ENCODE results near the gene LMCD1. TPM values are rescaled to one million over a fixed set of nuclear protein-coding genes. Genes with fewer than 3 reads are reported as not detected.

Gene LMCD1
- total and polyA plus RNA-seq, 9 donors = 114 to 221 (median 185) TPM

- no peaks in the 10 kb centered on the region for H3K9me3 ChIP-seq (replicated peaks; ENCODE audit: control insufficient read depth, low read depth, low read length)
- 98% methylated on average over 10 of the region's 15 CpGs for WGBS (ENCODE audit: insufficient coverage)
- no peaks in the 10 kb centered on the region for H3K27me3 ChIP-seq (ENCODE audit: control insufficient read depth, insufficient read depth, low read length)
- H3K27ac ChIP-seq (ENCODE audit: low read length) = no peak overlapping the region
- DNase-seq = no peak
- H3K4me1 ChIP-seq (ENCODE audit: control insufficient read depth, insufficient read depth, low read length) = peaks cover 19% of the 10 kb centered on the region
- no peak overlapping the region for H3K4me3 ChIP-seq (ENCODE audit: low read length)
- peaks cover 50% of the 10 kb centered on the region for H3K36me3 ChIP-seq (ENCODE audit: control insufficient read depth, insufficient read depth, low read length)
Observed at GRCh38 chr3:8565376-8565775, 63.8 kb downstream of the LMCD1 start.

- H3K27me3 ChIP-seq (ENCODE audit: control insufficient read depth, insufficient read depth, low read length) = no peaks in the 10 kb centered on the region
- no peaks in the 10 kb centered on the region for H3K9me3 ChIP-seq (replicated peaks; ENCODE audit: control insufficient read depth, low read depth, low read length)
- DNase-seq = no peak
- H3K27ac ChIP-seq (ENCODE audit: low read length) = no peak overlapping the region
- peaks cover 2% of the 10 kb centered on the region for H3K4me1 ChIP-seq (ENCODE audit: control insufficient read depth, insufficient read depth, low read length)
- no peak overlapping the region for H3K4me3 ChIP-seq (ENCODE audit: low read length)
- 71% methylated on average over 1 of the region's 7 CpGs for WGBS (ENCODE audit: insufficient coverage)
- H3K36me3 ChIP-seq (ENCODE audit: control insufficient read depth, insufficient read depth, low read length) = peaks cover 58% of the 10 kb centered on the region
Observed at GRCh38 chr3:8567784-8568575, 66.4 kb downstream of the LMCD1 start.

DNA sequence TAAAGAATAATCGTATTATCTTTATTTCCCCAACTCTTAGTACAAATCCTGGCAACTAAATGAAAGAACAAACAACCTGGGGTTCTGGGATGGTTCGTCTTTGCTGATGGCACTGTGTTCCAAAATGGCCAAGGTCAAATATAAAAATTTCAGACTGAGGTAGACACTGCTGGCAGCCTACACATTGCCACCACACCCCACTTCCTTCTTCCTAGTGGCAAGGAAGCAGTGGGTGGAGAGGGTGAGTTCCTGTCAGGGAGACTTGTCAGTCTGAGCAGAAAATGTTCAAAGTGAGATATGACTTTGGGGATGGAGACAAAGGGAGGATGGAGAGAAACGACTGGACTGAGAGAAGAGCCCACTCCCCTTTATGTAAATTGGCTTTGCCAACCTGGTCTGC lies 69.6 kb downstream of the LMCD1 start:
- Histone ChIP-seq H3K4me1 (ENCODE audit: control insufficient read depth, insufficient read depth, low read length) (peaks cover 12% of the 10 kb centered on the region), H3K27me3 (ENCODE audit: control insufficient read depth, insufficient read depth, low read length) (no peaks in the 10 kb centered on the region), H3K27ac (ENCODE audit: low read length) (no peak overlapping the region), H3K9me3 (replicated peaks; ENCODE audit: control insufficient read depth, low read depth, low read length) (no peaks in the 10 kb centered on the region), H3K36me3 (ENCODE audit: control insufficient read depth, insufficient read depth, low read length) (peaks cover 51% of the 10 kb centered on the region), H3K4me3 (ENCODE audit: low read length) (no peak overlapping the region)
- no peak for DNase-seq
- WGBS (ENCODE audit: insufficient coverage) = 100% methylated on average over 1 of the region's 3 CpGs

GRCh38 chr3:8573342-8573926 lies 71.8 kb downstream of the LMCD1 start:
- 80% methylated on average over 1 of the region's 4 CpGs for WGBS (ENCODE audit: insufficient coverage)
- no peak for DNase-seq
- Histone ChIP-seq H3K27me3 (ENCODE audit: control insufficient read depth, insufficient read depth, low read length) (no peaks in the 10 kb centered on the region), H3K4me3 (ENCODE audit: low read length) (no peak overlapping the region), H3K27ac (ENCODE audit: low read length) (no peak overlapping the region), H3K36me3 (ENCODE audit: control insufficient read depth, insufficient read depth, low read length) (peaks cover 37% of the 10 kb centered on the region), H3K4me1 (ENCODE audit: control insufficient read depth, insufficient read depth, low read length) (peaks cover 17% of the 10 kb centered on the region), H3K9me3 (replicated peaks; ENCODE audit: control insufficient read depth, low read depth, low read length) (no peaks in the 10 kb centered on the region)

GRCh38 chr3:8574040-8574669 lies 72.5 kb downstream of the LMCD1 start:
- DNase-seq = peak; percentile 48
- no CpG with 5 or more reads among the region's 2 CpGs for WGBS (ENCODE audit: insufficient coverage)
- H3K27ac ChIP-seq (ENCODE audit: low read length) = peak overlapping the region; percentile 58
- H3K36me3 ChIP-seq (ENCODE audit: control insufficient read depth, insufficient read depth, low read length) = peaks cover 31% of the 10 kb centered on the region
- peaks cover 17% of the 10 kb centered on the region for H3K4me1 ChIP-seq (ENCODE audit: control insufficient read depth, insufficient read depth, low read length)
- H3K9me3 ChIP-seq (replicated peaks; ENCODE audit: control insufficient read depth, low read depth, low read length) = no peaks in the 10 kb centered on the region
- no peak overlapping the region for H3K4me3 ChIP-seq (ENCODE audit: low read length)
- H3K27me3 ChIP-seq (ENCODE audit: control insufficient read depth, insufficient read depth, low read length) = no peaks in the 10 kb centered on the region

GRCh38 chr3:8574670-8575322 lies 73.2 kb downstream of the LMCD1 start:
- Histone ChIP-seq H3K27me3 (ENCODE audit: control insufficient read depth, insufficient read depth, low read length) (no peaks in the 10 kb centered on the region), H3K4me1 (ENCODE audit: control insufficient read depth, insufficient read depth, low read length) (peaks cover 17% of the 10 kb centered on the region), H3K9me3 (replicated peaks; ENCODE audit: control insufficient read depth, low read depth, low read length) (no peaks in the 10 kb centered on the region), H3K27ac (ENCODE audit: low read length) (peak overlapping the region; percentile 10), H3K4me3 (ENCODE audit: low read length) (no peak overlapping the region), H3K36me3 (ENCODE audit: control insufficient read depth, insufficient read depth, low read length) (peaks cover 26% of the 10 kb centered on the region)
- DNase-seq = peak; percentile 36
- WGBS (ENCODE audit: insufficient coverage) = 58% methylated on average over 3 of the region's 5 CpGs

DNA sequence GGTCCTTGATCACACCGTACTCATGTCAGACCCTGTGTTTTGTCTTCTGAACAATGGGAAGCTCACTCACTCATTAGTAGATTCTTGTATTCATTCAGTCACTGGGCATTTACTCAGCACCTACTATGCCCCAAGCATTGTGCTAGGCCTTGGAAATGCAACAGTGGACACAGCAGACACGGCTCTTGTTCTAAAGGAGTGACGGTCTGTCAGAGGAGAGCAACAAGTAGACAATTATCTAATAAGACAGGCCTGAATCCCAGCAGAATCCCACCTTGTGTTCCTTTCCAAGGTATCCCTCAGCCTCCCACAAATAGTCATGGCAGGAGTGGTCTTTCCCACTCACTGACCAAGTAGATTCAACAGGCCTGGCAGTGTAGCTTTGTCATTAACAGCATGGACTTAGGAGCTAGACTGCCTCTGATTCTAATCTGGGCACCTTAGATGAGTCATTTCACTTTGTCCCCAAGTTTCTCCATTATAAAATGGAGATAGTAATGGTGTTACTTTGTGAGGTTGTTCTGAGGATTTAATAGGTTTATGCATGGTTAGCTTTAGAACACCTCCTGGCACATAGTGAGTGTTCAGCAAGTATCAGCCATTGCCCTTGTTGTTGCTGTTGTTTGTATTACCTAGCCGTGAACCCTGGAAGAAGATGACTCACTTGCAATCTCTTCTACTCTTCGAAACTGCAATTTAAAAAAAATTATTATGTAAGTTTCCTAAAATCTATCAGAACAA lies 73.9 kb downstream of the LMCD1 start:
- Histone ChIP-seq H3K4me3 (ENCODE audit: low read length) (no peak overlapping the region), H3K4me1 (ENCODE audit: control insufficient read depth, insufficient read depth, low read length) (peaks cover 17% of the 10 kb centered on the region), H3K9me3 (replicated peaks; ENCODE audit: control insufficient read depth, low read depth, low read length) (no peaks in the 10 kb centered on the region), H3K27ac (ENCODE audit: low read length) (no peak overlapping the region), H3K27me3 (ENCODE audit: control insufficient read depth, insufficient read depth, low read length) (no peaks in the 10 kb centered on the region), H3K36me3 (ENCODE audit: control insufficient read depth, insufficient read depth, low read length) (peaks cover 18% of the 10 kb centered on the region)
- 100% methylated on average over 1 of the region's 5 CpGs for WGBS (ENCODE audit: insufficient coverage)
- no peak for DNase-seq

DNA sequence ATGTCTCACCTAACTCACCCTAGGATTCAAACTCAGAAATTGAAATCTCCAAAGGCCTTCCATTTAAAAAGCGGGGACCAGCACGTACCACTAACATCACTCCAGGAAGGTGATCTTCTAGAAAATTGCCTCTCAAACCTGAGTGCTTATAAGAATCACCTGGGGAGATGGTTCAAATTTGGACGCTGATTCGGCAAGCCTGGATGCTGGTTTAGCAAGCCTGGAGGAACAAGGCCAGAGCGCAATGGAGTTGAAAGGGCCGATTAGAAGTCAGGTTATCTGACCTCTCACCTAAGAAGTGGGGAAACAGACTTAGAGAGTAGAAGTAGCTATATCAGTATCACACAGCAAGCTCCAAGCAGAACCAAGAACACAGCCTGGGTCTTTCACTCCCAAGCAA lies 74.8 kb downstream of the LMCD1 start:
- Histone ChIP-seq H3K27me3 (ENCODE audit: control insufficient read depth, insufficient read depth, low read length) (no peaks in the 10 kb centered on the region), H3K27ac (ENCODE audit: low read length) (no peak overlapping the region), H3K4me1 (ENCODE audit: control insufficient read depth, insufficient read depth, low read length) (peaks cover 15% of the 10 kb centered on the region), H3K4me3 (ENCODE audit: low read length) (no peak overlapping the region), H3K36me3 (ENCODE audit: control insufficient read depth, insufficient read depth, low read length) (peaks cover 13% of the 10 kb centered on the region), H3K9me3 (replicated peaks; ENCODE audit: control insufficient read depth, low read depth, low read length) (no peaks in the 10 kb centered on the region)
- 93% methylated on average over 4 of the region's 6 CpGs for WGBS (ENCODE audit: insufficient coverage)
- no peak for DNase-seq

GRCh38 chr3:8576841-8577571 lies 75.4 kb downstream of the LMCD1 start:
- Histone ChIP-seq H3K9me3 (replicated peaks; ENCODE audit: control insufficient read depth, low read depth, low read length) (no peaks in the 10 kb centered on the region), H3K27me3 (ENCODE audit: control insufficient read depth, insufficient read depth, low read length) (no peaks in the 10 kb centered on the region), H3K36me3 (ENCODE audit: control insufficient read depth, insufficient read depth, low read length) (peaks cover 12% of the 10 kb centered on the region), H3K4me3 (ENCODE audit: low read length) (no peak overlapping the region), H3K27ac (ENCODE audit: low read length) (no peak overlapping the region), H3K4me1 (ENCODE audit: control insufficient read depth, insufficient read depth, low read length) (peaks cover 15% of the 10 kb centered on the region)
- WGBS (ENCODE audit: insufficient coverage) = 100% methylated on average over 1 of the region's 5 CpGs
- DNase-seq = peak; percentile 54

Data from muscle of leg (tissue), 11 donors.